Medulla oblongata (tissue), 1 donor: ENCODE results near the gene LCN15.
"Not testable (repeated sequence)": the region's sequence is repeated elsewhere in the genome, so short reads cannot be mapped to it uniquely, and the experiment has no call there.

ENCODE experiments used
- DNase-seq: peaks from one replicate; pipeline ENCODE4 v3.0.0-alpha.2; 2015; ENCODE audit errors: extremely low spot score

Gene LCN15

DNA sequence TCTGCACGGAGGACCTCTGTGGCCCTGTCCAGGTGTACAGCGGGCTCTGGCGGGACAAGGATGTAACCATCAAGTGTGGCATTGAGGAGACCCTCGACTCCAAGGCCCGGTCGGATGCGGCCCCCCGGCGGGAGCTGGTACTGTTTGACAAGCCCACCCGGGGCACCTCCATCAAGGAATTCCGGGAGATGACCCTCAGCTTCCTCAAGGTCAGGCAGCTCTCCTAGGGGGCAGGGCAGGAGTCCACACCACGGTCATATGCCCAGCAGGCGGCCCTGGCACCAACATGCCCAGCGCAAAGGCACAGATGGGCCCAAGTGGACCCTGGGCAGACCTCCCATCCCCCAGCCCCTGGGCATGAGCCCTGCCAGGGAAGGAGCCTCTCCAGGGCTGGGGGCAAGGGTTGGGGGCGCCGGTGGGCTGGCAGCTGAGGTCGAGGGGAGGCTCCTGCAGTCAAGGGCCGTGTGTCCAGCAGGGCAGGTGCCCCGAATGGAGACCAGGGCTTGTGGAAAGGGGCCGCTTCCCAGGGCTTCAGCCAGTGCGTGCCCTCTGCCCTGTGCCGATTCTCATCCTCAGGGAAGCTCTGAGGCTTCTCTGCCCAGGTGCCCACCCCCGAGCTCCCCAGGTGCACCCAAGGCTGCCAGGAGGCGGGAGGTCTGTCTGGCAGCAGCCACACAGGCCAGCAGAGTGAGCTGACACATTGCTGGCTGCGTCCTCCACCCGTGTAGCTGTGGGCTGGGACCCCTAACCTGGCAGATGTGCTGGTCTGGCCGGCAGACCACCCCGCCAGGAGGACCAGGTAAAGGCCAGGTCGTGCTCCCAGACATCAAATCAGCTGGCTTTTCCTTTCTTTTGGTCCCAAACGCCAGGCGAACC lies 42.0 kb downstream of the LCN15 start:
- DNase-seq, result no peak

DNA sequence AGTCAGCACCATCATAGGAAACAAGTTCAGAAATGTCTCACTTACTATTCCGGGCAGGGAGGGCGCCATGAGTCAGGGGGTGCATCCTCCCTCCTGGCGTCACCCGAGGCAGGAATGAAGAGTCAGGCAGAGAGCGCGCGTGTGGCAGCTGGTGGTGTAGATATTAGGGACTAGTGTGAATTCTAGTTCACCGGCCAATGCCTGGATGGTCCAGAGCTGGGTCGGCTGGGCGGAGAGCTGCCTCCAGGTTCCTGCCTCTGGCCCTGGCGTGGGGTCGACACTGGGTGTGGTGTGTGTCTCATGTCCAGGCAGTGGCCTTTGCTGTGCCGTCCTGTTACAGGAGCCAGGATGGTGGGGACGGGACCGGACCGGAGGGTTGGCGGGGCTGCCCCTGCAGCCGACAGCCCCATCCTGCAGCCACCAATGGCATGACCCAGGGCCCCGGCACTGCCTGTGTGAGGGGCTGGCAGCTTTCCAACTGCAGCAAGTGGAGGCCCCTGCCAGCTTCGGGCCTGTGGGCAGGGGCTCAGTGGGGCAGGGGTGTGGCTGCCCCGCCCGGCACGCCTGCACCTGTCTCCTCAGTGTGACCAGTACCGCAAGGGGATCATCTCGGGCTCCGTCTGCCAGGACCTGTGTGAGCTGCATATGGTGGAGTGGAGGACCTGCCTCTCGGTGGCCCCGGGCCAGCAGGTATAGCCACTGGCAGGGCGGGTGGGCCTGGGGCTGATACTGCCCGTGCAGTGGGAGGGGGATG lies 42.8 kb downstream of the LCN15 start:
- no peak for DNase-seq

DNA sequence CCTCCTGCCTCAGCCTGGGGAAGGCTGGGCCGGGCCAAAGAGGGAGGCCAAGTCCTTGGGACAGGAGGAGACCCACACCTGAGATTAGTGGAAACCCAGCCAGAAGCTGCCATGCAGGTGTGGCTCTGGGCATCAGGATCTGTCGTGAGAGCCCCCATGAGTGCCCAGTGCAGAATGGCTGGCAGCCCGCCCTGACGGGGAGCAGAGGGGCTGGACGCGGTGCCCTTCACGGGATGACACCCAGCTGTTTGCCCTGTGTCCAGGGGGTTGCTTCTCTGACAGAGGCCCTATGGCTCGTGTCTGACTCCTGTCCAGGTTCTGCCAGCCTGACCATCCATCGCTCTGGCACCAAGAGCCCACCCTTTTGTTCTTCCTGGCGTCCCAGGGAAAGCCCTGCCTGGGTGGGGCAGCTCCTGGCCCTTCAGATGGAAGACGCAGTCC lies 43.4 kb downstream of the LCN15 start:
- no peak for DNase-seq

- DNase-seq, result no peak
These were observed 43.9 kb downstream of the LCN15 start for GRCh38 chr9:136720251-136720897.

DNA sequence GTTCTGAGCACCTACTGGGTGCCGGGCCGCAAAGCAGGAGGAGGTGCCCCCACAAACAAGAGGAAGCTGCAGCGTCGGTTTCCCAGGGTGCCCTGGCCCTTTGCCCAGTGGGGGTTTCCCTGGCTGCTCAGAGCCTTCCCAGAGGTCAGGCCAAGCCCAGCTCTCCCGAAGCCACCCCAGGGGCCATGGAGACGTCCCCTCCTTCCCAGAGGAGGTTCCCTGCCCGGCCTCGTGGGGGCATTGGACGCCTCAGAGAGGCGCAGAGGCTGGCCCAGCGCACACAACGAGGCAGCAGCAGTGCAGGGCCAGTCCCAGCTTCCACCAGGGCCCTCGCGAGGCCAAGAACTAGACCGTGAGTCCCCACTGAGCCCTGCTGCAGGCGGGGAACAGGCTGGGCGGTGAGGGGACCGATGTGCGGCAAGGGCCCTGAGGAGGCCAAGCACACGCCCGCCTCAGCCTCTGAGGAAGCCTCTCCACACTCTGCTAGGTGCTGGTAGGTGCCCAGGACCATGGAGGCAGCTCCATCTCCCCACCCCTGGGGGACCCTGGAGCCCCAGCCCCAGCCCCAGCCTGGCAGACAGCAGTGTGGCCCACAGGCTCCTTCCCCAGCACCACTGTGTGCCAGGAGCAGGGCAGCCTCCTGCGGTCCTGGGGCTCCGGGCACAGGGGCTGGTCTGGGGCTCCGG lies 45.0 kb downstream of the LCN15 start:
- DNase-seq, result no peak

GRCh38 chr9:136718345-136719194 lies 45.7 kb downstream of the LCN15 start:
- DNase-seq, result no peak

GRCh38 chr9:136717399-136717798 lies 46.9 kb downstream of the LCN15 start:
- no peak for DNase-seq

DNA sequence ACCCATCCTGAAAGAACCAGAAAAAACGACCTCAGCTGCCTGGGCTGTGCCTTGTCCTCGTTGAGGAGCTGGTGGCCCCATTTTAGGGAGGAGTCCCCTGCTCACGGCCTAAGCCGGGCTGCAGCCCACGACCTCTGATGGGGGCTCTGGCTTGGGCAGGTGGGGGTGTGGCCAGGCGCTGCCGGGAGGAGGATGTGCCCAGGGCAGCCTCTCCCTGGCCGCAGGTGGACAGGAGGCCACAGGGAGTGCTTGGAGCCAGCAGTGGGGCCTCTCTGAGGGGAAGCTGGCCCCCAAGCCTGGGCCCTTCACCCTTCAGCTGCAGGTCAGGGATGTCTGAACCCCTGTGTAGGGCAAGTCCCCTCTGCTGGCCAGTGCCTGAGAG lies 49.4 kb downstream of the LCN15 start:
- DNase-seq, result no peak

DNA sequence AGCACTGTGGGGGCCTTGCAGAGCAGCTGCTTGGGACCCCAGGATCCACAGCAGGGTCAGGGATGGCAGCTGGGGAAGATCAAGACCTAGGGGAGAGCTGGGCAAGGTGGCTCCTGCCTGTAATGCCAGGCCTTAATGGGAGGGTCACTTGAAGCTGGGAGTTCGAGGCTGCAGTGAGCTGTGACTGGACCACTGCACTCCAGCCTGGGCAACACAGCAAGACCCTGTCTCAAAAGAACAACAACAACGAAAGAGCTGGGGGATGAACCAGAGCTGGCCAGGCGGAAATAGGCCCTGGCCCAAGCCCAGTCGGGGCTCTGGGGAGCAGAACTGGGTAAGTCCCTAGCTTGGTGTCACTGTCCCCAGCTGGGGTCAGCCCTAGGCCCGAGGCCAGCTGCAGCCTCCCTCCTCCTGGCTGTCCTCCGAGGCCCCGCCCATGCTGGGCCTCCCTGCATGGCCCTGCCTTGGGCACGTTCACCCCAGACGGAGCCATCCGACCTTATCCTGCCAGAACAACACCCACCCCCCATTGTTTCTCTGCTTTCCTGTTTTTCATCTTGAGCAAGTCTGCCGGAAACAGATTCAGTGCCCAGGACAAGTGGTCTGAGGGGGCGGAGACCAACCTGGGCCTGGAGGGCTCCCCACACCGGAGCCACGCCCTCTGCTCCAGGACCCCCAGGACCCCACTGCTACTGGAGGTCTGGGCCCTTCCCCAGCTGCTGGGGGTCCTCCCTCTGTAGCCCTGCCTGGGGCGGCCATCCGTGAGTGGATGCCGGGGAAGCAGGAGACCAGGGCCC lies 50.0 kb downstream of the LCN15 start:
- DNase-seq, result no peak

DNA sequence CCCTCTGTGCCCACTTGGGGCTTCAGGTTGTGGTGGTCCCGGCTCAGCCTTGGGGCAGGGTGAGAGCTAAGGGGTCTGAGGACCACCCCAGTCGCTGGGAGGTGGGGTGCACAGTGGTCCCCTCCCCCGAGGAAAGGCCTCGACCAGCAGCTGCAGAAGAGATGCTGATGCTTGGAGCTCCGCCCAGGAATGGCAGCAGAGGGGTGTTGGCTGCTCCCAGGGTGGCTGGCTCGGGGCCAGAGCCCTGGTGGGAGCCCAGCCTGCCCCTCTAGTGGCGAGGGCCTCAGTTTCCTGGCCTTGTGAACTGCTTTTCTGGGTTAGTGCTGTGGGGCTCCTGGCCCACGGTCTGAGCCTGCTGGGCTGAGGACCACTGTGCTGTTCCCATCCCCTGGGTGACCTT lies 50.8 kb downstream of the LCN15 start:
- DNase-seq, result no peak

DNA sequence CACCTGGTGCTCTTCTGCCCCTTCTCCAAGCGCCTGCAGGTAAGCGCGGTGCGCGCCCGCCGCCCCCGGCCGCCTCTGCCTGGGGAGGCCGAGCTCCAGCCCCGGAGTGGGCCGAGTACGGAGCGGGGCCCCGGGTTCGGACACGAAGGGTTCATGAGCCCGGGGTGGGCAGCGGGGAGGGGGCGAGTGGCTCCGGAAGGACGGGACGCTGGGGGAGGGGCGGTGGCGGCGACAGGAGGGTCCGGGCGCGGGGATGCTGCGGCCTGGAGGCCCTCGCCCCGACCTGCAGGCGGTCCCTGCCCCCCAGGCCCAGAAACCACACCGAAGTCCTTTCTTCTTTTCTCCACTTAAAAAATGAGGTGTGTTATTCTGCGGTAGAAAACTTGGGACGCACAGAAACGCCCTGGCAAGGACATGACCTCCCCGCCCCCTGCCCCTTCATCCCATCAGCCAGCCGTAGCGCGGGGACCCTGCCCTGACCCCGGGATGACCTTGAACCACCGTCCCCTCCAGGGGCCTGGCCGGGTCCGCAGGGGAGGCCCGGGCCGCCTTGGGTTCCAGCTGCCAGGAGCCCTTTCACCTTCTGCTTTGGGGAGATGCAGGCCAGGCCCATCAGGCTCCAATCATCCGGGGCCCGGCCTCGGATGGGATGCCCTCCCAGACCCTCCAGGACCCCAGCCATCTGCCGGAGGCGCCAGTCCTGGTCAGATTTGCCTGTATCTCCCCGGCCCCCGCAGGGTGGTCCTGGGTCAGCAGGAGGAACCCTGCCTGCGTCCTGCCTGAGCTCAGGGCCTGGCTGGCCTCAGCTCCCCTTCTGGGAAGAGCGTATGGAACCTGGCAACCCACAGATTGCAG lies 51.4 kb downstream of the LCN15 start:
- DNase-seq, result no peak

DNA sequence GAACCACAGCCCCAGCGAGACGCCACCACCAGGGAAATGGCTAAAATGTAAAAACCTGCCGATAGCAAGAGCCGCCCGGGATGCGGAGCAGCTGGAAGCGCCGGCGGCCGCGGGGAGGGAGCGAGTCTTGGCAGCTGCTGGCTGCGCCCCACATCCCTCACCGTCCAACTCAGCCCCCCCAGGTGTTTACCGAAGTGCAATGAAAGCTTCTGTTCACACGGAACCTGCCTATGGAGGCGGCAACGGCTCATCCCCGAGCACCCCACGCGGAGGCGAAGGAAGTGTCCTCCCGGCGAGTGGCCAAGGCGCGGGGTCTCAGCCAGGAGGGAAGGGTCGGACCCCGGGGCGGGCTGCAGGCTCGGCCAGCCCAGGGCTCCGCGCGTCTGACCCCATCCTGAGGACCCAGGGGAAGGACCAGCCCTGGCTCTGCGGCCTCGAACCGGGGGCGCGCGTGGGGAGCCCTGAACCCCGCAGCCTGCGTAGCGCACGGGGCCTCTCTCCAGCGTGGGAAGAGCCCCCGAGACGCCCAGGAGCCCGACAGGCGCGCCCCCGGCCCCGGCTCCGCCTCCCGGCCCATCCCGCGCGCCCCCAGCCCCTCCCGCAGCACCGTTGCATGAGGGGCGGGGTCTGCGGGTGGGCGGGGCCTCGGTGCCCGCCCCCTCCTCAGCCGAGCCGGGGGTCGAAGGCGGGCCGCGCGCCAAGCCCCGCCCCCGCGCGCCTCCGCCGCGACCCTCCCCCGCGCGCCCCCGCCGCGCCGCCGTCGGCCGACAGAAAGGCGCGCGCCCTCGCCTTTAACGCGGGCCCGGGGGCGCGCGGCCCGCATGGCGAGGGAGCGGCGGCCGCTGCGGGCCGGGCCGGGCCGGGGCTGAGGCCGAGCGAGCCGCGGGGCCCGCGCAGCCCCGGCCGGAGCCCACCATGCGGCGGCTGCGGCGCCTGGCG lies 52.3 kb downstream of the LCN15 start, which contains the start of gene DIPK1B:
Gene DIPK1B (plus strand): TSS at position 822 of the 939 bp plus-strand sequence. CDS start 94 bp downstream, at position 916.
- no peak for DNase-seq

- DNase-seq, result not testable (repeated sequence)
These were observed 53.1 kb downstream of the LCN15 start for GRCh38 chr9:136711219-136711648.

DNA sequence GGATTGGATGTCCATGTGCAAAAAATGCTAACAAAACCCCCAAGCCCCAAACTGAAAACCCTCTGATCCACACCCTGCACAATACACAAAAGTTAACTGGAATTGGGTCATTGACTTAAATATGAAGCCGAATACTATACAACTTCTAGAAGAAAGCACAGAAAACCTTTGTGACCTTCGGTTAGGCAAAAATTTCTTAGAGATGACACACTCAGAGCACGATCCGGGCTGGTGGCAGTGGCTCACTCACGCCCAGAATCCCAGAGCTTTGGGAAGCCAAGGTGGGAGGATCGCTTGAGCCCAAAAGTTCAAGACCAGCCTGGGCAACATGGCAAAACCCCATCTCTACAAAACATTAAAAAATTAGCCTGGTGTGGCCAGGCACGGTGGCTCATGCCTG lies 53.8 kb downstream of the LCN15 start:
- no peak for DNase-seq
